Stimulated activated CD4-positive, alpha-beta T cell treated with anti-CD3 and anti-CD28 coated beads, Interleukin-15, amount 100 ng/mL, for 48 hours (primary cell): ENCODE data around the gene MTCL3.
"Not testable (repeated sequence)": the region's sequence is repeated elsewhere in the genome, so short reads cannot be mapped to it uniquely, and the experiment has no call there.

Experiments used
- DNase-seq, 2 donors: peaks; one replicate each; pipeline ENCODE4 v3.0.0-alpha.2; 2020; ENCODE audit warnings: low read depth in 2 of 2

Gene MTCL3

GRCh38 chr6:127428562-127428961 lies 90.6 kb downstream of the MTCL3 start:
- DNase-seq, result not testable (repeated sequence)

GRCh38 chr6:127423921-127424320 lies 95.2 kb downstream of the MTCL3 start:
- no peak for DNase-seq
